Neuronal stem cell (in vitro differentiated cells): ENCODE measurements around the gene CA12.
A peak's percentile ranks its signal among the peaks of the same experiment; 100 is the strongest.

ENCODE experiments used
- DNase-seq: peaks from one replicate; pipeline ENCODE4 v3.0.0-alpha.2; 2013; ENCODE audit warnings: low spot score
- H2AFZ ChIP-seq: one replicate; pipeline ENCODE4 v1.6.1; 2013; ENCODE audit warnings: mild to moderate bottlenecking, low read length, inconsistent platforms
- H2AK5ac ChIP-seq: 2 replicates; pipeline ENCODE4 v1.6.1; 2013; ENCODE audit warnings: low read depth, mild to moderate bottlenecking, inconsistent platforms, low read length, moderate library complexity, mixed read lengths
- H2BK120ac ChIP-seq: 2 replicates; pipeline ENCODE4 v1.6.1; 2013; ENCODE audit warnings: low read depth, mild to moderate bottlenecking, inconsistent platforms, low read length, moderate library complexity, mixed read lengths
- H2BK12ac ChIP-seq: one replicate; pipeline ENCODE4 v1.6.1; 2013; ENCODE audit warnings: low read length, inconsistent platforms
- H2BK15ac ChIP-seq: 2 replicates; pipeline ENCODE4 v1.6.1; 2013; ENCODE audit warnings: mild to moderate bottlenecking, low read length, inconsistent platforms, mixed read lengths
- H2BK5ac ChIP-seq: one replicate; pipeline ENCODE4 v1.6.1; 2013; ENCODE audit warnings: inconsistent platforms, mild to moderate bottlenecking, low read length, moderate library complexity
- H3K14ac ChIP-seq: one replicate; pipeline ENCODE4 v1.6.1; 2013; ENCODE audit warnings: low read length, inconsistent platforms
- H3K18ac ChIP-seq: 2 replicates; pipeline ENCODE4 v1.6.1; 2013; ENCODE audit warnings: low read length, inconsistent platforms
- H3K23ac ChIP-seq: 2 replicates; pipeline ENCODE4 v1.6.1; 2013; ENCODE audit warnings: low read depth, mild to moderate bottlenecking, mixed read lengths, low read length, inconsistent platforms; ENCODE audit not compliant: poor library complexity
- H3K27ac ChIP-seq: replicated peaks from 3 replicates; pipeline ENCODE4 v1.5.1; 2013; ENCODE audit warnings: low read length, inconsistent platforms
- H3K27me3 ChIP-seq, 3 experiments: 2 replicates each; pipeline ENCODE4 v1.6.1; 2013; ENCODE audit warnings: low read length in 3 of 3, mild to moderate bottlenecking in 2 of 3, inconsistent platforms in 1 of 3, low read depth in 1 of 3, mixed read lengths in 1 of 3, moderate library complexity in 1 of 3; ENCODE audit not compliant: control insufficient read depth in 3 of 3, insufficient read depth in 3 of 3
- H3K36me3 ChIP-seq, 2 donors: replicated peaks in 1 of 2; 2 replicates each; pipeline ENCODE4 v1.6.1; 2013; ENCODE audit warnings: low read length in 2 of 2; ENCODE audit not compliant: control insufficient read depth in 2 of 2, insufficient read depth in 2 of 2
- H3K4ac ChIP-seq: 2 replicates; pipeline ENCODE4 v1.6.1; 2013; ENCODE audit warnings: inconsistent platforms, mild to moderate bottlenecking, low read length, moderate library complexity
- H3K4me1 ChIP-seq, 2 donors: 1 replicate in 1 of 2; 2 replicates in 1 of 2; pipeline ENCODE4 v1.6.1; 2013; ENCODE audit warnings: low read length in 2 of 2, low read depth in 1 of 2; ENCODE audit not compliant: control insufficient read depth in 2 of 2, insufficient read depth in 1 of 2
- H3K4me2 ChIP-seq: one replicate; pipeline ENCODE4 v1.6.1; 2013; ENCODE audit warnings: mild to moderate bottlenecking, low read length, inconsistent platforms; ENCODE audit not compliant: insufficient read depth, poor library complexity, severe bottlenecking
- H3K4me3 ChIP-seq, 2 donors: 2 replicates each; pipeline ENCODE4 v1.5.1; 2013; ENCODE audit warnings: low read length in 2 of 2, mild to moderate bottlenecking in 2 of 2, inconsistent platforms in 1 of 2, moderate library complexity in 1 of 2
- H3K79me1 ChIP-seq: one replicate; pipeline ENCODE4 v1.6.1; 2013; ENCODE audit warnings: low read depth, mild to moderate bottlenecking, inconsistent platforms, low read length, moderate library complexity
- H3K9ac ChIP-seq: one replicate; pipeline ENCODE4 v1.6.1; 2013; ENCODE audit warnings: mild to moderate bottlenecking, low read depth, low read length, inconsistent platforms; ENCODE audit not compliant: poor library complexity
- H3K9me3 ChIP-seq, 2 donors: replicated peaks in 1 of 2; 2 replicates each; pipeline versions ENCODE3 to v1.6.1; 2013; ENCODE audit warnings: low read length in 2 of 2, mild to moderate bottlenecking in 2 of 2, inconsistent platforms in 1 of 2, low read depth in 1 of 2, mixed read lengths in 1 of 2, moderate library complexity in 1 of 2; ENCODE audit not compliant: control insufficient read depth in 2 of 2, insufficient read depth in 1 of 2
- H4K8ac ChIP-seq: one replicate; pipeline ENCODE4 v1.6.1; 2013; ENCODE audit warnings: low read depth, mild to moderate bottlenecking, inconsistent platforms, low read length, moderate library complexity
- H4K91ac ChIP-seq: one replicate; pipeline ENCODE4 v1.6.1; 2013; ENCODE audit warnings: low read length, low read depth, mild to moderate bottlenecking, inconsistent platforms; ENCODE audit not compliant: poor library complexity
- WGBS, 2 donors: extraction: QIAGEN DNeasy Blood & Tissue Kit; methylation state at CpG; one replicate each; pipeline ENCODE4 v1.1.7; 2013; ENCODE audit warnings: missing lambda C conversion rate in 2 of 2, mixed read lengths in 1 of 2; ENCODE audit not compliant: insufficient read length in 2 of 2, insufficient replicate concordance in 1 of 2; ENCODE audit errors: extremely low coverage in 2 of 2; 5-methylcytosine and 5-hydroxymethylcytosine counted together

Gene CA12

GRCh38 chr15:63373866-63374548, 7.6 kb downstream of the CA12 start:
- no peak overlapping the region for H2AFZ ChIP-seq
- H4K8ac ChIP-seq, result no peak overlapping the region
- H2BK12ac ChIP-seq, result no peak overlapping the region
- no peak overlapping the region for H3K9ac ChIP-seq
- H3K23ac ChIP-seq, result no peak overlapping the region
- H3K4me1 ChIP-seq, result peaks cover 12 to 14% of the 10 kb centered on the region in 2 donors
- DNase-seq, result no peak
- no peak overlapping the region for H3K14ac ChIP-seq
- no peaks in the 10 kb centered on the region for H3K36me3 ChIP-seq
- no peak overlapping the region for H2BK120ac ChIP-seq
- H2BK5ac ChIP-seq, result no peak overlapping the region
- no CpG with 5 or more reads among the region's 9 CpGs for WGBS, 2 donors
- no peak overlapping the region for H3K4me3 ChIP-seq
- no peak overlapping the region for H2AK5ac ChIP-seq
- H3K4me2 ChIP-seq, result no peak overlapping the region
- no peak overlapping the region for H4K91ac ChIP-seq
- H3K27ac ChIP-seq, result no peak overlapping the region
- no peaks in the 10 kb centered on the region for H3K9me3 ChIP-seq
- H3K27me3 ChIP-seq, result no peaks in the 10 kb centered on the region
- H3K79me1 ChIP-seq, result no peaks in the 10 kb centered on the region
- H3K18ac ChIP-seq, result no peak overlapping the region
- H2BK15ac ChIP-seq, result no peak overlapping the region
- H3K4ac ChIP-seq, result no peak overlapping the region

- no peak overlapping the region for H2AK5ac ChIP-seq
- H3K9ac ChIP-seq, result no peak overlapping the region
- H4K8ac ChIP-seq, result no peak overlapping the region
- WGBS, 2 donors, result no CpG with 5 or more reads among the region's 3 CpGs
- no peak overlapping the region for H2BK12ac ChIP-seq
- no peak overlapping the region for H3K4ac ChIP-seq
- no peak overlapping the region for H2AFZ ChIP-seq
- no peak overlapping the region for H3K23ac ChIP-seq
- H3K79me1 ChIP-seq, result no peaks in the 10 kb centered on the region
- H3K27me3 ChIP-seq, result no peaks in the 10 kb centered on the region
- no peak overlapping the region for H3K14ac ChIP-seq
- no peak overlapping the region for H2BK5ac ChIP-seq
- no peak overlapping the region for H3K18ac ChIP-seq
- H3K27ac ChIP-seq, result no peak overlapping the region
- no peaks in the 10 kb centered on the region for H3K36me3 ChIP-seq
- no peak overlapping the region for H3K4me3 ChIP-seq
- no peak overlapping the region for H2BK15ac ChIP-seq
- H4K91ac ChIP-seq, result no peak overlapping the region
- no peaks in the 10 kb centered on the region for H3K9me3 ChIP-seq
- H3K4me1 ChIP-seq, result peaks cover 10 to 13% of the 10 kb centered on the region in 2 donors
- H2BK120ac ChIP-seq, result no peak overlapping the region
- no peak overlapping the region for H3K4me2 ChIP-seq
- DNase-seq, result no peak
Measured at GRCh38 chr15:63373330-63373729, 8.3 kb downstream of the CA12 start.

GRCh38 chr15:63372753-63373152, 8.9 kb downstream of the CA12 start:
- H2BK15ac ChIP-seq, result no peak overlapping the region
- no peak overlapping the region for H3K27ac ChIP-seq
- no peak for DNase-seq
- no peak overlapping the region for H3K4ac ChIP-seq
- H2BK120ac ChIP-seq, result no peak overlapping the region
- no peaks in the 10 kb centered on the region for H3K27me3 ChIP-seq
- no peaks in the 10 kb centered on the region for H3K9me3 ChIP-seq
- H2BK12ac ChIP-seq, result no peak overlapping the region
- no peak overlapping the region for H2AK5ac ChIP-seq
- no peak overlapping the region for H3K4me2 ChIP-seq
- WGBS, 2 donors, result no CpG with 5 or more reads among the region's 5 CpGs
- H3K23ac ChIP-seq, result no peak overlapping the region
- H3K36me3 ChIP-seq, result no peaks in the 10 kb centered on the region
- H3K9ac ChIP-seq, result no peak overlapping the region
- H4K8ac ChIP-seq, result no peak overlapping the region
- no peak overlapping the region for H2BK5ac ChIP-seq
- no peaks in the 10 kb centered on the region for H3K79me1 ChIP-seq
- H3K4me1 ChIP-seq, result peaks cover 10 to 13% of the 10 kb centered on the region in 2 donors
- no peak overlapping the region for H3K18ac ChIP-seq
- no peak overlapping the region for H3K4me3 ChIP-seq
- H3K14ac ChIP-seq, result no peak overlapping the region
- H4K91ac ChIP-seq, result no peak overlapping the region
- H2AFZ ChIP-seq, result no peak overlapping the region

GRCh38 chr15:63372018-63372705, 9.5 kb downstream of the CA12 start:
- H3K23ac ChIP-seq, result peak overlapping the region; percentile 87
- peak overlapping the region; percentile 19 for H4K8ac ChIP-seq
- no peak overlapping the region for H2AK5ac ChIP-seq
- WGBS, 2 donors, result no CpG with 5 or more reads among the region's 12 CpGs
- no peak overlapping the region for H3K14ac ChIP-seq
- H2BK120ac ChIP-seq, result no peak overlapping the region
- no peak overlapping the region for H3K4me3 ChIP-seq
- peaks cover 10 to 13% of the 10 kb centered on the region in 2 donors for H3K4me1 ChIP-seq
- H3K4ac ChIP-seq, result no peak overlapping the region
- no peaks in the 10 kb centered on the region for H3K36me3 ChIP-seq
- no peak overlapping the region for H2BK12ac ChIP-seq
- H3K4me2 ChIP-seq, result no peak overlapping the region
- peak overlapping the region; percentile 67 for H3K18ac ChIP-seq
- DNase-seq, result no peak
- H3K9ac ChIP-seq, result no peak overlapping the region
- H2BK5ac ChIP-seq, result no peak overlapping the region
- H2AFZ ChIP-seq, result no peak overlapping the region
- H3K79me1 ChIP-seq, result no peaks in the 10 kb centered on the region
- peak overlapping the region; percentile 61 for H4K91ac ChIP-seq
- no peaks in the 10 kb centered on the region for H3K27me3 ChIP-seq
- no peak overlapping the region for H3K27ac ChIP-seq
- no peak overlapping the region for H2BK15ac ChIP-seq
- no peaks in the 10 kb centered on the region for H3K9me3 ChIP-seq
